ENCODE results near the gene HCFC2. TPM values are rescaled to one million over a fixed set of nuclear protein-coding genes. Genes with fewer than 3 reads are reported as not detected.

HCFC2 gene
- total and polyA plus RNA-seq, 2 of the 4 experiments (the other 2 are of a cell fraction), result 12.0 to 34.2 TPM

GRCh38 chr12:104058802-104059201 lies 5.5 kb upstream of the HCFC2 start:
- TF ChIP-seq RCOR1 (IDR thresholded peaks at IDR 0.05; ENCODE audit: insufficient replicate concordance, low read length) (no peak), ELK1 (IDR thresholded peaks at IDR 0.05; ENCODE audit: borderline replicate concordance, low read depth, low read length) (no peak), SMC3 (IDR thresholded peaks at IDR 0.05; ENCODE audit: low read depth, low read length) (no peak), POLR2A (IDR thresholded peaks at IDR 0.05; ENCODE audit: low read depth, low read length) (no peak), MAFK (IDR thresholded peaks at IDR 0.05; ENCODE audit: low read depth, low read length) (no peak), RFX5 (IDR thresholded peaks at IDR 0.05; ENCODE audit: low read depth, low read length) (no peak), CEBPB (IDR thresholded peaks at IDR 0.05; ENCODE audit: low read depth, low read length) (0 out of 2 replicates have a peak, but pooled peaks have one; percentile 16)

More at GRCh38 chr12:104058802-104059201, 5.5 kb upstream of the HCFC2 start:
- no peak overlapping the region for H4K8ac ChIP-seq (ENCODE audit: low read depth in 2 of 2, low read length in 2 of 2)
- no peak overlapping the region for H2AK9ac ChIP-seq (replicated peaks; ENCODE audit: low read depth, low read length, poor library complexity)
- no peak overlapping the region for H3K56ac ChIP-seq (ENCODE audit: extremely low read depth, insufficient read depth, low read length)
- no peak for DNase-seq
- no CpG with 5 or more reads among the region's 4 CpGs for WGBS, 2 experiments (ENCODE audit: extremely low coverage in 2 of 2, insufficient read length in 1 of 2)
- in situ Hi-C loops (cut with MboI; ENCODE audit: low sequenced_read_pairs) (no loop called here), dilution Hi-C loops (cut with HindIII; ENCODE audit: low sequenced_read_pairs, unreplicated experiment) (no loop called here), intact Hi-C loops (cut with micrococcal nuclease) (loop anchor here (10.0 kb wide), 1 partner anchor 126 kb away; no protein-coding TSS in a partner anchor)
- ChIA-PET CTCF (interaction anchor here (1.1 to 1.9 kb wide), 2 partner anchors 50 to 52 kb away, joined by 7 to 9 read pairs; no protein-coding TSS in a partner anchor), POLR2A (ENCODE audit: unreplicated experiment) (no interaction called here)
- no peak overlapping the region for H3K4ac ChIP-seq (ENCODE audit: low read depth, low read length)
- H2AK5ac ChIP-seq (ENCODE audit: low read depth, low read length), result no peak overlapping the region
- no peak overlapping the region for H3K4me3 ChIP-seq (ENCODE audit: insufficient read depth, low read depth, low read length)
- no peak overlapping the region for H3K27ac ChIP-seq (ENCODE audit: insufficient read depth, low read length)
- peaks cover 9 to 10% of the 10 kb centered on the region in 2 experiments for H3K79me1 ChIP-seq (ENCODE audit: low read depth in 1 of 2, low read length in 2 of 2)
- no peak overlapping the region; the same call in 1 of the 2 replicates for H2BK120ac ChIP-seq (ENCODE audit: low read depth, low read length)
- H3K9me1 ChIP-seq (ENCODE audit: insufficient read depth, low read length), result peaks cover 10% of the 10 kb centered on the region
- BruUV-seq (replicated peaks), result no TSS peak
- no peak overlapping the region for H3K4me2 ChIP-seq (ENCODE audit: low read depth, low read length)
- no peak overlapping the region for H2BK5ac ChIP-seq (ENCODE audit: low read depth, low read length, poor library complexity, severe bottlenecking)
- H4K20me1 ChIP-seq (ENCODE audit: insufficient read depth, low read length), result no peaks in the 10 kb centered on the region
- H2BK15ac ChIP-seq (ENCODE audit: low read depth, low read length), result no peak overlapping the region
- H4K91ac ChIP-seq (ENCODE audit: insufficient read depth, low read depth, low read length), result no peak overlapping the region
- no peak for ATAC-seq (ENCODE audit: low read depth)
- H3K36me3 ChIP-seq (ENCODE audit: control insufficient read depth, insufficient read depth, low read length), result no peaks in the 10 kb centered on the region
- H3K14ac ChIP-seq (replicated peaks; ENCODE audit: low read depth, low read length), result no peak overlapping the region
- H3K9me3 ChIP-seq (ENCODE audit: control insufficient read depth, insufficient read depth, low read length), result no peaks in the 10 kb centered on the region
- no peak overlapping the region for H2BK20ac ChIP-seq (ENCODE audit: low read depth, low read length)
- H3K18ac ChIP-seq (ENCODE audit: low read depth, low read length), result no peak overlapping the region
- peaks cover 7% of the 10 kb centered on the region for H3K4me1 ChIP-seq (ENCODE audit: control insufficient read depth, insufficient read depth, low read length)
- H2AFZ ChIP-seq (replicated peaks; ENCODE audit: low read length, poor library complexity), result no peak overlapping the region
- H4K5ac ChIP-seq (ENCODE audit: low read depth, low read length), result no peak overlapping the region
- H3K23ac ChIP-seq (ENCODE audit: low read depth, low read length), result no peak overlapping the region
- H3K27me3 ChIP-seq (ENCODE audit: control insufficient read depth, insufficient read depth, low read length), result no peaks in the 10 kb centered on the region
- H3K9ac ChIP-seq (ENCODE audit: low read depth, low read length), result no peak overlapping the region

Measured in IMR-90 (cell line).